H1 (cell line): Measurements from ENCODE around the gene CASZ1. TPM values are rescaled to one million over a fixed set of nuclear protein-coding genes. Genes with fewer than 3 reads are reported as not detected.

ENCODE experiments used
- CBX8 ChIP-seq: fragments of 300-800, 300-1000 bp; sonication (generic); IDR thresholded peaks from 2 replicates; pipeline ENCODE4 v1.7.1; 2016; ENCODE audit warnings: low read depth, low read length, borderline replicate concordance
- CHD7 ChIP-seq: fragments of 300-600 bp; sonication (generic); IDR thresholded peaks from 2 replicates; pipeline ENCODE4 v1.7.1; 2012; ENCODE audit warnings: low read length, moderate library complexity, mild to moderate bottlenecking, inconsistent platforms; ENCODE audit not compliant: insufficient replicate concordance
- FOSL1 ChIP-seq: IDR thresholded peaks from 2 replicates; pipeline ENCODE4 v1.6.1; 2011; ENCODE audit warnings: mild to moderate bottlenecking, low read depth, low read length, moderate library complexity; ENCODE audit not compliant: insufficient read depth
- HDAC6 ChIP-seq: IDR thresholded peaks from one replicate; pipeline ENCODE4 v1.7.1; 2012; ENCODE audit warnings: low read depth, mild to moderate bottlenecking, inconsistent platforms, low read length, moderate library complexity
- JUND ChIP-seq: IDR thresholded peaks from 2 replicates; pipeline ENCODE4 v1.6.1; 2011; ENCODE audit warnings: mild to moderate bottlenecking, improper control_type of control experiment, low read length
- MAX ChIP-seq: IDR thresholded peaks from 2 replicates; pipeline ENCODE4 v1.6.1; 2012; ENCODE audit warnings: inconsistent platforms
- POLR2A ChIP-seq, 2 experiments: IDR thresholded peaks; 1 replicate in 1 of 2; 2 replicates in 1 of 2; pipeline ENCODE4 v1.6.1; 2011; ENCODE audit warnings: low read depth in 2 of 2, low read length in 2 of 2, mild to moderate bottlenecking in 2 of 2; ENCODE audit errors: control extremely low read depth in 1 of 2
- RAD21 ChIP-seq, 2 experiments: IDR thresholded peaks in 1 of 2; conservative IDR thresholded peaks in 1 of 2; 2 replicates each; pipeline ENCODE4 v1.6.1; 2011; ENCODE audit warnings: low read depth in 2 of 2, low read length in 2 of 2, improper control_type of control experiment in 1 of 2, inconsistent platforms in 1 of 2, mild to moderate bottlenecking in 1 of 2, moderate library complexity in 1 of 2
- RFX5 ChIP-seq: IDR thresholded peaks from 2 replicates; pipeline ENCODE4 v1.6.1; 2011; ENCODE audit warnings: low read depth, low read length, improper control_type of control experiment, borderline replicate concordance
- RXRA ChIP-seq: IDR thresholded peaks from 2 replicates; pipeline ENCODE4 v1.6.1; 2011; ENCODE audit warnings: low read depth, mild to moderate bottlenecking, low read length, moderate library complexity; ENCODE audit not compliant: insufficient read depth
- polyA plus RNA-seq, 7 experiments: library from polyadenylated mRNA; depleted of rRNA in 3 of 7; stranded (reverse) in 5 of 7; unstranded in 2 of 7; fragments of >200 nt in 5 of 7; fragments of 200-250 nt in 2 of 7; gene quantifications; 1 replicate in 5 of 7; 2 replicates in 1 of 7; 4 replicates in 1 of 7; pipeline versions ENCODE4 v1.2.1 to v1.2.3, GENCODE V29; 2011 to 2013; ENCODE audit warnings: missing spikeins in 2 of 7, mixed read lengths in 2 of 7
- total RNA-seq: library from RNA; stranded (reverse); fragmentation: NEBNext Ultra II Directional; extraction: Animal tissue kit (Norgen Biotek cat#: 25700); gene quantifications from 2 replicates; pipeline ENCODE4 v1.2.1, GENCODE V29; 2021

CASZ1 gene
- total and polyA plus RNA-seq, 2 of the 8 experiments (the other 6 are each of a cell fraction or from before 2014, with no cell fraction given): 4.4 to 7.7 TPM

GRCh38 chr1:10824821-10825540, 28.5 kb upstream of the CASZ1 start (continued):
- TF ChIP-seq CHD7 (no peak), POLR2A (IDR thresholded peaks at IDR 0.05; ENCODE audit: control extremely low read depth in 1 of 2, low read depth in 2 of 2, low read length in 2 of 2) (no peak), FOSL1 (no peak), CBX8 (no peak), HDAC6 (no peak), MAX (no peak), JUND (peak; percentile 56; the same call in 1 of the 2 replicates), RFX5 (no peak), RXRA (no peak), RAD21 (IDR thresholded peaks at IDR 0.05 in 1 of 2, conservative IDR thresholded peaks at IDR 0.05 in 1 of 2; ENCODE audit: low read depth in 2 of 2, low read length in 2 of 2) (no peak)
